GDM1 (cell line): ENCODE measurements around the gene KLHL6.
A peak's percentile ranks its signal among the peaks of the same experiment; 100 is the strongest.
"Not testable (repeated sequence)": the region's sequence is repeated elsewhere in the genome, so short reads cannot be mapped to it uniquely, and the experiment has no call there.

Experiments used
- DNase-seq: peaks from one replicate; lab custom pipeline; 2025; lab: John Stamatoyannopoulos, UW

The KLHL6 gene

DNA sequence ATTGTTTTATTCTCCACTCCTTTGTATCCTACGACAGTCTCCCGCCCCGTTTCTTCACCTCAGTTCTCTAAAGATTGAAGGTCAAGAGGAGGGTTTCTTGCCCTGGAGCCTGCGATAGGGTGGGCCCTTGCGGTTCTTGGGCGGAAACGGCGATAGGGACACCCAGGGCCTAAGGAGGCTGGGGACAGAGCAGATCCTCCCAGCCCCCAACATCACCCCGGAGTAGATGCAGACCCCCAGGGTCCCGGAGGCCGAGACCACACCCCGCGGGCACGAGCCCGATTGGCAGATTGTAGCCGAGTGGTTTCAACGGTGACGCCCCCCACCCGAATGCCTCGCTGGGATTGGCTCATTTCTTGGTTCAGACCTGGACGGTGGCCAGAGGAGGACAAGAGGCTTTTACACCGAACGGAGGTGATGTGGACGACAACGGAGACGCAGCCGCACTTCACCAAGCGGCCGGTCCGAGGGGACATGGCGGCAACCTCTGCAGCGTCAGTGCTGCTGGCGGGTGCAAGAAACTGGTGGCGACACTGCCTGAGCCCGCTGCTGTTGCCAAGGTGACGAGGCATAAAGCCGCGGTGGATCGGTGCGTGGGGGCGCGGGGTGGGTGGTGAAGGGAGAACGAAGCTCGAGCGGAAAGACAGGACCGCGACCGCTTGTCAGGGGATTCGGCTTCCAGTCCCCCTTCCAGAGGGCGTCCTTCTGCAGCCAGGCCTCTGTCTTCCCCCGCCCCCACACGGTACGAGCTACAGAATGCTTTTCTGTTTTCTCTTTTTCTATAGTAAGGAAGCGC, 108.1 kb downstream of the KLHL6 start:
- peak; percentile 86 for DNase-seq

DNA sequence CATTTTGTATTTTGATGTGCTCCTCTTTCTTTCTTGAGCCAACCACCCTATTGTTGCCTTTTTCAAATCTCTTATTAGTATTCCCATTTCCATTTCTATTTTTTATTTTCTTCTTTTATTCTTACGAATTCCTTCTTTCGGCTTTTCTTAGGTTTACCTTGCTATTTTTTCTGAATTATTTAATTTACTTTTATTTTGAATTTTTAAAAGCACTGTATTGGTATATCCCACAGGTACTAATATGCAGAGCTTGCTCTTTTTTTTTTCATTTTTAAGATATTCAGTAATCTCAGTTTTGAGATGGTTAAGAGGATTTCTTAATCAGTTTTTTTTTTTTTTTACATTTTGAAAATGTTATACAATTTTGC, 108.7 kb downstream of the KLHL6 start:
- DNase-seq, result no peak

DNA sequence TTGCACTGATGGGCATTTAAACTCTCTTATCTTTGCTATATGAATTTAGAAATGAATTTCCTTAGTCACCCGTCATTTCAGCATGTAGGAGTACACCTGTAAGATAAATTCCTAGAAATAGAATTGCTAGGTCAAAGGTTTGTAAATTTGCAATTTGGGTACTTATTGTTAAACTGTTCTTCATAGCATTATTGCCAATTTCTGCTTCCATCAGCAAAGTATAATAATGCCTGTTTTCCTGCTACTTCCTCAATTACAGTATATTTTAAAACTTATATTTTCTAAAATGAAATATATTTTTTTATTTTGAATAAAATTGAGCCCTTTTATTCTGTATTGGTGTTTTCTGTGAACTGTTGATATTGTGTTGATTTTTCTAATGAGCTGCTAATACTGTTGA, 110.8 kb downstream of the KLHL6 start:
- DNase-seq, result no peak

DNA sequence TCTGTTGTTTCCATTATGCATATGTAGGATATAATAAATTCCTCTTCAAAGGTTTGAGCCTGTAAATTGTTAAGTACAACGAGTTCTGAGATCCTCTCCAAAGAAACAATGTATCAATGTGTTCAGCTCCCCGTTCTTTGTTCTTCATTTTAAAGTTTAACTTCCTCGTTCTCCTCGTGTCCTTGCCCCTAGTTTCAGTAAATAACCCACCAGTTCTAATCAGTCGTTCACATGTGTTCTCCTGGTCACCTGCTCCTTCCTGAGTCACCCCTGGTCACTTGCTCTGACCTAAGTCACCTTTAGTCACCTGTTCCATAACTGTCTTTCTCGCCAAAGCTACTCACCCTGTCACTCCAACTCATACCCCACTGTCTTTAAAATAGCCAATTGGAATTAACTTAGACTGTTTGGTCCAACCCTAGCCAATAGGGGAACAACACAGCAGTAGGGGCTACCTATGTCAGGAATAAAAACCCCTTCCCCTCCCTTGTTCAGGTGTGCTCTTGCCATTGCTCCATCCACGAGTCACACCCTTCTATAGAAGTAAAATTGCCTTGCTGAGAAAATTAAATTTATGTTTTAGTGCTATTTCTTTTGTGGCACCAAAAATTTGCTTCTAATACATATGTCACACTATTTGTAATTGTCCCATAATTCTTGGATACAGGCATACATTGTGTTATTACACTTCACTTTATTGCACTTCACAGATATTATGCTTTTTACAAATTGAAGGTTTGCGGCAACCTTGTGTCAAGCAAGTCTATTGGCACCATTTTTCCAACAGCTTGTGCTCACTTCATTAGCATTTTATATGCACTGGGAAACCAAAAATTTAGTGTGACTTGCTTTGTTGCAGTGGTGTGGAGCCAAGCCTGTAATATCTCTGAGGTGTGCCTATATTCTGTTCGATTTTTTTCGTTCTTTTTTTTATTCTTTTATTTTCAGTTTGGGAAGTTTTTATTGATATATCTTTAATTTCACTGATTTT, 111.8 kb downstream of the KLHL6 start:
- DNase-seq, result no peak

DNA sequence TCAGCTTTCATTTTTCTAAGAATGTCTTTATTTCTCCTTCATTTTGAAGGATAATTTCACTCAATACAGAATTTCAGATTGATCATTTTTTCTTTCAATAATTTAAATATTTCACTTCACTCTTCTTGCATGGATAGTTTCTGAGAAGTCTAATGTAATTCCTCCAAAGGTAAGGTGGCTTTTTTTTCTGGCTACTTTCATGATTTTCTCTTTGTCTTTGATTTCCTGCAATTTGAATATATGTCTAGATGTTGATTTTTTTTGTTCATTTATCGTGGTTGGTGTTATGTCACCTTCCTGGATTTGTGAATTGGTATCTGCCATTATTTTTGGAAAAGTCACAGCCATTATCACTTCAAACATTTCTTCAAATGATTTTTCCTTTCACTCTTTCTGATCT, 112.5 kb downstream of the KLHL6 start:
- DNase-seq, result no peak

DNA sequence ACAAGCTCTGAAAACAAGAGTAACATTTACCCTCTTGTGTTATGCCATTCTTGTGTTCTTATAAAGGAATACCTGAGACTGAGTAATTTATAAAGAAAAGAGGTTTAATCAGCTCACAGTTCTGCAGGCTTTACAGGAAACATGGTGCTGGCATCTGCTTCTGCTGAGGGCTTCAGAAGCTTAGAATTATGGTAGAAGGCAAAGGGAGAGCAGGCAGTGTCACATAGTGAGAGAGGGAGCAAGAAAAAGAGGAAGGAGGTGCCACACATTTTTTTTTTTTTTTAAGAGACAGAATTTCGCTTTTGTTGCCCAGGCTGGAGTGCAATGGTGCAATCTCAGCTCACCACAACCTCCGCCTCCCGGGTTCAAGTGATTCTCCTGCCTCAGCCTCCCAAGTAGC, 115.0 kb downstream of the KLHL6 start:
- not testable (repeated sequence) for DNase-seq

DNA sequence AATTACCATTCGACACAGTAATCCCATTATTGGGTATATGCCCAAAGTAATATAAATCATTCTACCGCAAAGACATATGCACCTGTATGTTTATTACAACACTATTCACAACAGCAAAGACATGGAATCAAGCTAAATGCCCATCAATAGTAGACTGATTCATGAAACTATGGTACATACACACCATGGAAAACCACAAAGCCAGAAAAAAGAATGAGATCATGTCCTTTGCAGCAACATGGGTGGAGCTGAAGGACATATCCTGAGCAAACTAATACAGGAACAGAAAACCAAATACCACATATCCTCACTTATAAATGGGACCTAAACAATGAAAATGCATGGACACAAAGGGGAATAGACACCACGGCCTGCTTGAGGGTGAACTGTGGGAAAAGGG, 116.0 kb downstream of the KLHL6 start:
- no peak for DNase-seq

DNA sequence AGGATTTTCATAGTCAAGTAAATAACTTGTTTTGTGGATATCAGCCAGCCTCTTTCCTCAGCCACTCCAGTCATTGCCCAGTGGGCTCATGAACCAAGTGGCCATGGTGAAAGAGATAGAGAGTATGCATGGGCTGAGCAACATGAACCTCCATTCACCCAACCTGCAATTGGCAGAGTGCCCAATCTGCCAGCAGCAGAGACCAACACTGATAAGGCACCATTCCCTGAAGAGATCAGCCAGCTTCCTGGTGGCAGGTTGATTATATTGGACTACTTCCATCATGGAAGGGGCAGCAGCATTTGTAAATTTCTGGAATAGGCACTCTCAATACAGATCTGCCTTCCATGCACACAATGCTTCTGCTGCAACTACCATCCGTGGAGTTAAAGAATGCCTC, 116.8 kb downstream of the KLHL6 start:
- DNase-seq, result no peak

DNA sequence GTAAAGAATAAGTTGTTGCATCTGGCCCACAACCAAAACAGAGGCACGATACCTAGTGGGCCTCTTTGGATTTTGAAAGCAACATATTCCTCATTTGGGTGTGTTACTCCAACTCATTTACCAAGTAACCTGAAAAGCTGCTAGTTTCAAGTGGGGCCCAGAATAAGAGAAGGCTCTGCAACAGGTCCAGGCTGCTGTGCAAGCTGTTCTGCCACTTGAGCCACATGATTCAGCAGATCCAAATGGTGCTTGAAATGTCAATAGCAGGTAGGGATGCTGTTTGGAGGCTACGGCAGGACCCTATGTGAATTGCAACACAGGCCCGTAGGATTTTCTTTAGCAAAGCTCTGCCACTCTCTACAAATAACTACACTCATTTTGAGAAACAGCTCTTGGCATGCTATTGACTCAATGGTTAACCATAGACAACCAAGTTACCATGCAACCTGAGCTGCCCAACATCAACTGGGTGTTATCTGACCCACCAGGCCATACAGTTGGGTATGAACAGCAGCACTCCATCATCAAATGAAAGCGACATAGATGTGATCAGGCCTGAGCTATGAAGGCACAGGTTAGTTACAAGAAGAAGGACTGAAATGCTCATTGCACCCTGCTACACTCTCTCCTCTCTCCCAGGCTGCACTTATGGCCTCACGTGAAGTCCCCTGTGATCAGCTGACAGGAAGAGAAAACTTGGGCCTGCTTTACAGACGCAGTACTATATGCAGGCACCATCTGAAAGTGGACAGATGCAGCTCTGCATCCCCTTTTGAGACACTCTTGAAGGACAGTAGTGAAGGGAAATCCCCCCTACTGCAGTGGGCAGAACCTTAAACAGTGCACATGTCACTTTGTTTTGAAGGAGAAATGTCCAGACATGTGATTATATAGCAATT, 117.6 kb downstream of the KLHL6 start:
- no peak for DNase-seq
